Esophagus squamous epithelium (tissue), 4 donors: ENCODE data around the gene COL23A1.

Experiments
- CTCF ChIP-seq, 6 experiments: fragments of 450-650 bp in 4 of 6; fragments of 200-600 bp in 2 of 6; sonication (generic) in 2 of 6; IDR thresholded peaks; one replicate each; pipeline ENCODE4 v1.5.1; 2016 to 2019; ENCODE audit warnings: antibody characterized with exemption in 6 of 6, mild to moderate bottlenecking in 4 of 6, moderate library complexity in 4 of 6
- POLR2A ChIP-seq, 4 donors: fragments of 450-650 bp; IDR thresholded peaks; one replicate each; pipeline ENCODE4 v1.6.1; 2017; ENCODE audit warnings: antibody characterized with exemption in 4 of 4, mild to moderate bottlenecking in 4 of 4, moderate library complexity in 3 of 4

GRCh38 chr5:178352035-178352349 is 238.2 kb downstream of the COL23A1 start:
- TF ChIP-seq CTCF (IDR thresholded peaks at IDR 0.05) (no peak), POLR2A (IDR thresholded peaks at IDR 0.05) (no peak)
